HepG2 (cell line): ENCODE results near the gene STARD10.

Experiments
- FOXA3 ChIP-seq: IDR thresholded peaks from 2 replicates; pipeline ENCODE4 v1.6.1; 2016; ENCODE audit warnings: missing genetic modification reagents, missing compliant biosample characterization
- HDAC1 ChIP-seq: sonication (generic); formaldehyde crosslinking; IDR thresholded peaks from 2 replicates; pipeline ENCODE4 v1.5.1; 2020; ENCODE audit warnings: mild to moderate bottlenecking, missing genetic modification reagents
- MAX ChIP-seq: IDR thresholded peaks from 2 replicates; pipeline ENCODE4 v1.6.1; 2012; ENCODE audit warnings: inconsistent platforms
- MTA1 ChIP-seq: sonication (generic); formaldehyde crosslinking; IDR thresholded peaks from 2 replicates; pipeline ENCODE4 v1.4.0; 2020; ENCODE audit warnings: missing genetic modification reagents, mild to moderate bottlenecking, borderline replicate concordance
- THAP9 ChIP-seq: sonication (generic); formaldehyde crosslinking; IDR thresholded peaks from 2 replicates; pipeline ENCODE4; 2020; ENCODE audit warnings: missing genetic modification reagents, mild to moderate bottlenecking, borderline replicate concordance
- TOPORS ChIP-seq: sonication (generic); formaldehyde crosslinking; IDR thresholded peaks from 2 replicates; pipeline ENCODE4 v1.8.0; 2023; ENCODE audit warnings: mild to moderate bottlenecking, missing genetic modification reagents
- ZFP36 ChIP-seq: fragments of 150-350 bp; IDR thresholded peaks from 2 replicates; pipeline ENCODE4 v1.6.1; 2018; ENCODE audit warnings: borderline replicate concordance, low read length, low read depth; ENCODE audit not compliant: partially characterized antibody
- TF ChIP-seq, protein P1 (sequence below): sonication (generic); formaldehyde crosslinking; IDR thresholded peaks from 2 replicates; pipeline ENCODE4 v1.5.0; 2020; ENCODE audit warnings: mild to moderate bottlenecking, missing genetic modification reagents, moderate library complexity

- TF ChIP-seq, protein P1, sequence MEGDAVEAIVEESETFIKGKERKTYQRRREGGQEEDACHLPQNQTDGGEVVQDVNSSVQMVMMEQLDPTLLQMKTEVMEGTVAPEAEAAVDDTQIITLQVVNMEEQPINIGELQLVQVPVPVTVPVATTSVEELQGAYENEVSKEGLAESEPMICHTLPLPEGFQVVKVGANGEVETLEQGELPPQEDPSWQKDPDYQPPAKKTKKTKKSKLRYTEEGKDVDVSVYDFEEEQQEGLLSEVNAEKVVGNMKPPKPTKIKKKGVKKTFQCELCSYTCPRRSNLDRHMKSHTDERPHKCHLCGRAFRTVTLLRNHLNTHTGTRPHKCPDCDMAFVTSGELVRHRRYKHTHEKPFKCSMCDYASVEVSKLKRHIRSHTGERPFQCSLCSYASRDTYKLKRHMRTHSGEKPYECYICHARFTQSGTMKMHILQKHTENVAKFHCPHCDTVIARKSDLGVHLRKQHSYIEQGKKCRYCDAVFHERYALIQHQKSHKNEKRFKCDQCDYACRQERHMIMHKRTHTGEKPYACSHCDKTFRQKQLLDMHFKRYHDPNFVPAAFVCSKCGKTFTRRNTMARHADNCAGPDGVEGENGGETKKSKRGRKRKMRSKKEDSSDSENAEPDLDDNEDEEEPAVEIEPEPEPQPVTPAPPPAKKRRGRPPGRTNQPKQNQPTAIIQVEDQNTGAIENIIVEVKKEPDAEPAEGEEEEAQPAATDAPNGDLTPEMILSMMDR (CRISPR knock-in tag): 0 out of 2 replicates have a peak, but pooled peaks have one; percentile 6
- TF ChIP-seq HDAC1 (no peak), TOPORS (CRISPR knock-in tag) (no peak), MAX (no peak), THAP9 (CRISPR knock-in tag) (peak; percentile 25; the same call in 1 of the 2 replicates), MTA1 (CRISPR knock-in tag) (no peak), ZFP36 (no peak), FOXA3 (CRISPR knock-in tag) (no peak)
Measured at GRCh38 chr11:72780296-72781062, 13.4 kb downstream of the STARD10 start.
